ENCODE measurements around the gene LAMTOR5. TPM values are rescaled to one million over a fixed set of nuclear protein-coding genes. Genes with fewer than 3 reads are reported as not detected.

Gene LAMTOR5
- total RNA-seq, 1 donor from 2014 or later = 128 TPM

DNA sequence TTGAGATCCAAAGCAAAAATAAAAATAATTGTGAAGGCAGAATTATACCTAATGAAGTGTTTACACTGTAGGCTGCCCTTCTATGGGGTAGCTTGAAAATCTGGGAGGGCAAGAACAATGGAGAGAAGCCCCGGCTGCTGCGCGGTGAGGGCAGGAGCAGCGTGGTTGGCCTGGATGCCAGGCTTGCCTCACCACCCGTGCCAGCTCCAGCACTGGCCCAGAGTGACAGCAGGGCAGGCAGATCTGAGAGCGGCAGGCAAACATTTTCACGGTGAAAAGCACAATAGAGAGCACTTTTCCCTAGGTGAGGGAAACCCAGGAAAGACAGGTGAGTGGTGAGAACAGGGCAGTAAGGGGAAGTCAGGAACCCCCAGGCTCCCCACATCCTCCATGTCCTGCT, 44.8 kb upstream of the LAMTOR5 start:
- Mint-ChIP-seq H3K4me1 (no peaks in the 10 kb centered on the region), H3K4me3 (no peak overlapping the region), H3K9me3 (no peaks in the 10 kb centered on the region), H3K27ac (ENCODE audit: unreplicated experiment) (no peak overlapping the region), H3K36me3 (ENCODE audit: low read depth) (no peaks in the 10 kb centered on the region), H3K27me3 (ENCODE audit: low read depth) (peaks cover 42% of the 10 kb centered on the region)
- no peak for DNase-seq (ENCODE audit: low read depth, low spot score)
- TF ChIP-seq, protein P1, sequence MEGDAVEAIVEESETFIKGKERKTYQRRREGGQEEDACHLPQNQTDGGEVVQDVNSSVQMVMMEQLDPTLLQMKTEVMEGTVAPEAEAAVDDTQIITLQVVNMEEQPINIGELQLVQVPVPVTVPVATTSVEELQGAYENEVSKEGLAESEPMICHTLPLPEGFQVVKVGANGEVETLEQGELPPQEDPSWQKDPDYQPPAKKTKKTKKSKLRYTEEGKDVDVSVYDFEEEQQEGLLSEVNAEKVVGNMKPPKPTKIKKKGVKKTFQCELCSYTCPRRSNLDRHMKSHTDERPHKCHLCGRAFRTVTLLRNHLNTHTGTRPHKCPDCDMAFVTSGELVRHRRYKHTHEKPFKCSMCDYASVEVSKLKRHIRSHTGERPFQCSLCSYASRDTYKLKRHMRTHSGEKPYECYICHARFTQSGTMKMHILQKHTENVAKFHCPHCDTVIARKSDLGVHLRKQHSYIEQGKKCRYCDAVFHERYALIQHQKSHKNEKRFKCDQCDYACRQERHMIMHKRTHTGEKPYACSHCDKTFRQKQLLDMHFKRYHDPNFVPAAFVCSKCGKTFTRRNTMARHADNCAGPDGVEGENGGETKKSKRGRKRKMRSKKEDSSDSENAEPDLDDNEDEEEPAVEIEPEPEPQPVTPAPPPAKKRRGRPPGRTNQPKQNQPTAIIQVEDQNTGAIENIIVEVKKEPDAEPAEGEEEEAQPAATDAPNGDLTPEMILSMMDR (conservative IDR thresholded peaks at IDR 0.05) = no peak

DNA sequence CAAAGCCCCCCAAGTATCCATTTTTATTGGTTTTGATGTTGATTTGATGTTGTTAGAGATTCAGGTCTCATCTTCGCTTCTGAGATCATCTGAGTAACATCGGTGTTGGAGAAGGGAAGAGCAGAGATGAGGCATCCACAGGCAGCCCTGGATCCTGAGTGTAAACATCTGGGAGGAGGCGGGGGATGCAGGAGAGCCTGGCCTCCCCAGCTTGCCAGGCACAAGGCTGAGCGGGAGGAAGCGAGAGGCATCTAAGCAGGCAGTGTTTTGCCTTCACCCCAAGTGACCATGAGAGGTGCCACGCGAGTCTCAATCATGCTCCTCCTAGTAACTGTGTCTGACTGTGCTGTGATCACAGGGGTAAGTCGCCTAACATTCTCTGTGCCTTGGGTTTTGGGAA, 43.4 kb upstream of the LAMTOR5 start, which contains the start of gene PROK1:
PROK1 (plus strand) TSS at position 221 of the 400 bp plus-strand sequence; CDS start at position 289, 68 bp downstream.
- DNase-seq (ENCODE audit: low read depth, low spot score) = no peak
- Mint-ChIP-seq H3K9me3 (no peaks in the 10 kb centered on the region), H3K36me3 (ENCODE audit: low read depth) (no peaks in the 10 kb centered on the region), H3K27ac (ENCODE audit: unreplicated experiment) (no peak within 1 kb of the TSS), H3K27me3 (ENCODE audit: low read depth) (peaks cover 42% of the 10 kb centered on the region), H3K4me3 (no peak within 1 kb of the TSS), H3K4me1 (no peaks in the 10 kb centered on the region)
- TF ChIP-seq, protein P1 (conservative IDR thresholded peaks at IDR 0.05) = no peak

DNA sequence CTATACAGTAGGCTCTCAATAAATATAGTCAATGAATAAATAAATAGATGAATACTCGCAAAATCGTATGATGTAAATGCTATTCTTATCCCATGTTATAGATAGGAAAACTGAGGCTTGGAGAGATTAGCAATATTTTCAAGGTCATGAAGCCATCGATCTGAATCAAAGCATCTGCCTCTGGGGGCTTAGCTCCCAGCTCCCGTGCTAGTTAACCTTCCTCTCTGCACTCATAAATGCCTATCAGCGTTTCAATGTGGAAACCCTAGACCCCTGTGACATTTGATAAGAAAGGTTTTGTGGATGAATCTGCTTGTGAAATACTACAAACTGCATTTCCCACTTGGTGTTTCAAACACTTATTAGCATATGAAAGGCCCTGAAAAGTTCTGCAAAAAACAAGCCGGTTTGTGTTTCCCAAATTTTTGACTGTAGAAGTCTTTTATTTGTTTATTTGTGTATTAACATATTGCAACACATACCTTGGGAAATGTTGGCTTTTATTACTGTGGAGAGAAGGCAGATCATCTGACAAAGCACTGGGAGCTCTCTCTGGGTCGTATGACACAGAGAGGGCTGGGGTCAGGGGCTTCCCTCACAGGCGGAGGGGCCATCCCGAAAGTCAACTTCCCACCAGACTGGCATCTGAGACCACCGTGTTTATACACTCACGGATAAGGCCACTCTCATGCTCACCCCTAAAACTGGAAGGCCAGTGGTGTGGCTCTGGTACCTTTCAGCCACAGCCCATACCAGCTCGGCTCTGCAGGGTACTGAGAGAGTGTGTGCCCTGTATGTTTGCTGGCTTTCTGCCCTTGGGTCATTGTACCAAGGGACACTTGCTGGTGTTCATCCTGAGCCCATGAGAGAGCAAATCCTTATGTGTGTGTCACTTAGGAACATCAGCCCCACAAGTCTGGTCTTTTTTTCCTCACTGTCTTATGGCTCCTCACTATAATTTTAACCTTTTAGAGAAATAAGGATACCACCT, 42.5 kb upstream of the LAMTOR5 start:
- Mint-ChIP-seq H3K9me3 (no peaks in the 10 kb centered on the region), H3K4me1 (no peaks in the 10 kb centered on the region), H3K36me3 (ENCODE audit: low read depth) (no peaks in the 10 kb centered on the region), H3K4me3 (no peak overlapping the region), H3K27me3 (ENCODE audit: low read depth) (peaks cover 41% of the 10 kb centered on the region), H3K27ac (ENCODE audit: unreplicated experiment) (no peak overlapping the region)
- DNase-seq (ENCODE audit: low read depth, low spot score) = no peak
- TF ChIP-seq, protein P1 (conservative IDR thresholded peaks at IDR 0.05) = no peak

DNA sequence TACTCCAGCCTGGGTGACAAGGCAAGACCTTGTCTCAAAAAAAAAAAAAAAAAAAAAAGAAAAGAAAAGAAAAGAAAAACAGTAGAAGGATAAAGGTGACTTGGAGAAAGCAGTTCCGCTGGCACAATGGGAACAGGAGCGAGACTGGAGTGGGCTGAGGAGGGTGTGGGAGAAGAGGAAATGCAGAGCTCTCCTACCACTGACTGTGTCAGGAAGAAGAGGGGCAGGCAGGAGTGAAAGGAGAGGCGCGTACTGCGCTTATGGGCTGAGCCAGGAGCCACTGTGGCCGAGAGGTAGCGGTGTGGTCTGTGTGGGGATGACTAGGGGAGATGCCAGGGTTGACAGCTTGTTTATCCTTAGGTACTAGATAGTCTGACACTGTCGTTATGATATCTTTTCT, 37.1 kb upstream of the LAMTOR5 start:
- no peaks in the 10 kb centered on the region for H3K36me3 Mint-ChIP-seq (ENCODE audit: low read depth)
- no peaks in the 10 kb centered on the region for H3K9me3 Mint-ChIP-seq
- no peak overlapping the region for H3K4me3 Mint-ChIP-seq
- no peak overlapping the region for H3K27ac Mint-ChIP-seq (ENCODE audit: unreplicated experiment)
- H3K4me1 Mint-ChIP-seq = no peaks in the 10 kb centered on the region
- no peak for DNase-seq (ENCODE audit: low read depth, low spot score)
- H3K27me3 Mint-ChIP-seq (ENCODE audit: low read depth) = peaks cover 15% of the 10 kb centered on the region
- TF ChIP-seq, protein P1 (conservative IDR thresholded peaks at IDR 0.05) = no peak

DNA sequence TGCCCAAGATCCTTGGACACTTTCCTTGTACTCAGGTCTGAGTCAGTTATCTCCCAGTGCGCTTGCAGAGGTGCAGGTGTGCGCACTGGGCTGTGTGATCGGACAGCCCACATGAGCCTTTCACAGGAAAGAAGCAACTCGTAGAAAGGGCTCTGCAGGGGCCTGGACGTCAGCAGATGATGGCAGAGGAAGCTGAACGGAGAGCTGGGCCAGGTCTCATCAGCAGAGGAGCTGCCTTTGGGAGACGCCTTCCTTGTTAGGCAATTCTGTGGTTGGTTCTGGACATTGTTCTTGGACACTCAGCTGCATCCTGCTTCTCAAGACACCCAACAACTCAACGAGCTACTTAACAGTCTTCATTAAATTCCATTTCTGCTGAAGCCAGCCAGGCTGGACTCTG, 36.0 kb upstream of the LAMTOR5 start:
- Mint-ChIP-seq H3K4me3 (no peak overlapping the region), H3K27ac (ENCODE audit: unreplicated experiment) (no peak overlapping the region), H3K27me3 (ENCODE audit: low read depth) (peaks cover 8% of the 10 kb centered on the region), H3K4me1 (no peaks in the 10 kb centered on the region), H3K9me3 (no peaks in the 10 kb centered on the region), H3K36me3 (ENCODE audit: low read depth) (no peaks in the 10 kb centered on the region)
- DNase-seq (ENCODE audit: low read depth, low spot score) = no peak
- TF ChIP-seq, protein P1 (conservative IDR thresholded peaks at IDR 0.05) = no peak
